HL-60 (cell line): ENCODE data around the gene GRID1.

ENCODE experiments used
- DNase-seq, 2 experiments: peaks; one replicate each; pipeline ENCODE4 v3.0.0-alpha.2; 2010 to 2020; ENCODE audit warnings: low read depth in 1 of 2, low spot score in 1 of 2
- H3K27ac ChIP-seq: fragments of 250-450 bp; sonication (Bioruptor Pico); replicated peaks from 2 replicates; pipeline ENCODE4 v1.5.1; 2020; ENCODE audit warnings: mild to moderate bottlenecking, moderate library complexity
- H3K27me3 ChIP-seq: fragments of 250-450 bp; sonication (Bioruptor Pico); 2 replicates; pipeline ENCODE4 v1.5.1; 2021; ENCODE audit warnings: mild to moderate bottlenecking, moderate library complexity; ENCODE audit not compliant: insufficient read depth, poor library complexity, severe bottlenecking
- H3K4me3 ChIP-seq: replicated peaks from 2 replicates; pipeline ENCODE4 v1.5.1; 2011; ENCODE audit warnings: mild to moderate bottlenecking, control low read depth, low read length; ENCODE audit not compliant: insufficient read depth
- CTCF ChIP-seq: IDR thresholded peaks from one replicate; pipeline ENCODE4 v1.5.1; 2011; ENCODE audit warnings: low read length, control low read depth, inconsistent platforms; ENCODE audit not compliant: insufficient read depth
- GABPA ChIP-seq: IDR thresholded peaks from 2 replicates; pipeline ENCODE4 v1.6.1; 2012; ENCODE audit warnings: low read depth
- POLR2AphosphoS5 ChIP-seq: IDR thresholded peaks from 2 replicates; pipeline ENCODE4 v1.6.1; 2012; ENCODE audit warnings: low read depth
- SPI1 ChIP-seq: IDR thresholded peaks from 2 replicates; pipeline ENCODE4 v1.6.1; 2012; ENCODE audit warnings: low read depth, mild to moderate bottlenecking, borderline replicate concordance
- TF ChIP-seq, protein P1 (sequence below): IDR thresholded peaks from 2 replicates; pipeline ENCODE4 v1.6.1; 2012; ENCODE audit warnings: low read depth; ENCODE audit not compliant: insufficient replicate concordance

Gene GRID1

GRCh38 chr10:86064219-86064618 is 302.4 kb downstream of the GRID1 start:
- TF ChIP-seq SPI1: no peak
- no peak for TF ChIP-seq POLR2AphosphoS5
- TF ChIP-seq CTCF: no peak
- TF ChIP-seq, protein P1, sequence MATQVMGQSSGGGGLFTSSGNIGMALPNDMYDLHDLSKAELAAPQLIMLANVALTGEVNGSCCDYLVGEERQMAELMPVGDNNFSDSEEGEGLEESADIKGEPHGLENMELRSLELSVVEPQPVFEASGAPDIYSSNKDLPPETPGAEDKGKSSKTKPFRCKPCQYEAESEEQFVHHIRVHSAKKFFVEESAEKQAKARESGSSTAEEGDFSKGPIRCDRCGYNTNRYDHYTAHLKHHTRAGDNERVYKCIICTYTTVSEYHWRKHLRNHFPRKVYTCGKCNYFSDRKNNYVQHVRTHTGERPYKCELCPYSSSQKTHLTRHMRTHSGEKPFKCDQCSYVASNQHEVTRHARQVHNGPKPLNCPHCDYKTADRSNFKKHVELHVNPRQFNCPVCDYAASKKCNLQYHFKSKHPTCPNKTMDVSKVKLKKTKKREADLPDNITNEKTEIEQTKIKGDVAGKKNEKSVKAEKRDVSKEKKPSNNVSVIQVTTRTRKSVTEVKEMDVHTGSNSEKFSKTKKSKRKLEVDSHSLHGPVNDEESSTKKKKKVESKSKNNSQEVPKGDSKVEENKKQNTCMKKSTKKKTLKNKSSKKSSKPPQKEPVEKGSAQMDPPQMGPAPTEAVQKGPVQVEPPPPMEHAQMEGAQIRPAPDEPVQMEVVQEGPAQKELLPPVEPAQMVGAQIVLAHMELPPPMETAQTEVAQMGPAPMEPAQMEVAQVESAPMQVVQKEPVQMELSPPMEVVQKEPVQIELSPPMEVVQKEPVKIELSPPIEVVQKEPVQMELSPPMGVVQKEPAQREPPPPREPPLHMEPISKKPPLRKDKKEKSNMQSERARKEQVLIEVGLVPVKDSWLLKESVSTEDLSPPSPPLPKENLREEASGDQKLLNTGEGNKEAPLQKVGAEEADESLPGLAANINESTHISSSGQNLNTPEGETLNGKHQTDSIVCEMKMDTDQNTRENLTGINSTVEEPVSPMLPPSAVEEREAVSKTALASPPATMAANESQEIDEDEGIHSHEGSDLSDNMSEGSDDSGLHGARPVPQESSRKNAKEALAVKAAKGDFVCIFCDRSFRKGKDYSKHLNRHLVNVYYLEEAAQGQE: no peak
- no peak for TF ChIP-seq GABPA
- H3K27ac ChIP-seq: no peak overlapping the region

GRCh38 chr10:86063341-86063740 is 303.3 kb downstream of the GRID1 start:
- Histone ChIP-seq H3K27me3 (no peaks in the 10 kb centered on the region), H3K4me3 (no peak overlapping the region), H3K27ac (no peak overlapping the region)
- TF ChIP-seq SPI1: no peak
- TF ChIP-seq, protein P1: no peak
- TF ChIP-seq POLR2AphosphoS5: no peak
- TF ChIP-seq CTCF: no peak
- TF ChIP-seq GABPA: no peak
- DNase-seq: no peak

More at GRCh38 chr10:86064219-86064618, 302.4 kb downstream of the GRID1 start:
- no peak overlapping the region for H3K4me3 ChIP-seq
- no peak for DNase-seq
- H3K27me3 ChIP-seq: no peaks in the 10 kb centered on the region

DNA sequence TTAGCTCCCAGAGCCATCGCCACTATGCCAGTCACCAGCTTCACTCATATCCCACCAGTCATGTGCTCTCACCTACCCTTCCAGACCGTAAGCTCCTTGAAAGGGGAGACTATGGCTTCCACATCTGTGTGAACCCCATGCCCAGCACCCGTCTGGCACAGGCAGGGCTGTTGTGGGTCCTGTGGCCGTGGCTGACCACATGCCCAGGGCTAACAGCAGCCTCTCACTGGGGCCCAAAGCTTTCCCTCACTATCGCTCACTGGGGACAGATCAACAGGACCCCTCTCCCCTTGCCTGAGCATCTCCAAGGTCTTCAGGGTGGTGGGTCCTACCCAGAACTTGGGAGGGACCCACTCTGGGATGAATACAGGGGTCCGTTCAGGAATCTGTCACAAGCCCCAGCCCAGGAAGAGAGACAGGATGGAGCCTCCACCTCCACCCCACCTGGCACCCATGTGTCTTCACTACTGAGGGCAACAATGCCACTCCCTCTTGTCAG is 303.9 kb downstream of the GRID1 start:
- no peak overlapping the region for H3K4me3 ChIP-seq
- TF ChIP-seq GABPA (no peak), CTCF (no peak), SPI1 (no peak), POLR2AphosphoS5 (no peak)
- TF ChIP-seq, protein P1: no peak
- H3K27me3 ChIP-seq: no peaks in the 10 kb centered on the region

More for the DNA sequence above, 303.9 kb downstream of the GRID1 start:
- no peak for DNase-seq
- H3K27ac ChIP-seq: no peak overlapping the region
